Activated B cell treated with CpG ODN at 0.5 μM for 24 hours (primary cell): Measurements from ENCODE around the gene AIPL1. TPM values are rescaled to one million over a fixed set of nuclear protein-coding genes. Genes with fewer than 3 reads are reported as not detected.

ENCODE experiments used
- ATAC-seq: fragments of 200-7000 bp; cut with Tn5 transposase; one replicate; pipeline ENCODE4 v1.10.0; 2021; ENCODE audit warnings: low read depth, mild to moderate bottlenecking, moderate library complexity
- CTCF ChIA-PET: fragments of 350-600 bp; sonication (Branson Sonifier 250); formaldehyde crosslinking; loops from one replicate; lab custom pipeline; 2021; ENCODE audit warnings: antibody characterized with exemption; lab: Charles Lee
- POLR2A ChIA-PET: fragments of 350-600 bp; sonication (Branson Sonifier 250); formaldehyde crosslinking; loops from one replicate; lab custom pipeline; 2021; ENCODE audit warnings: antibody characterized with exemption; lab: Charles Lee
- DNase-seq: peaks from one replicate; pipeline ENCODE4 v3.0.0; 2022
- H3K27ac Mint-ChIP-seq: one replicate; pipeline ENCODE4 v1.8.0; 2020; ENCODE audit warnings: mixed read lengths
- H3K27me3 Mint-ChIP-seq: one replicate; pipeline ENCODE4 v1.8.0; 2021; ENCODE audit warnings: mixed read lengths
- H3K36me3 Mint-ChIP-seq: one replicate; pipeline ENCODE4 v1.8.0; 2021; ENCODE audit warnings: low read depth, mixed read lengths
- H3K4me1 Mint-ChIP-seq: one replicate; pipeline ENCODE4 v1.8.0; 2021; ENCODE audit warnings: mixed read lengths
- H3K4me3 Mint-ChIP-seq: one replicate; pipeline ENCODE4 v1.8.0; 2020; ENCODE audit warnings: mild to moderate bottlenecking, mixed read lengths
- H3K9me3 Mint-ChIP-seq: one replicate; pipeline ENCODE4 v1.8.0; 2020; ENCODE audit warnings: mixed read lengths
- CTCF ChIP-seq: fragments of 200-600 bp; IDR thresholded peaks from one replicate; pipeline ENCODE4 v1.8.0; 2022; ENCODE audit warnings: antibody characterized with exemption, mild to moderate bottlenecking
- intact Hi-C: fragments of 100-400 bp; cut with micrococcal nuclease; formaldehyde crosslinking; loops from one replicate; pipeline ENCODE4 v1.15.1; 2024
- total RNA-seq: library from RNA; stranded (reverse); gene quantifications from 2 replicates; pipeline ENCODE4 v1.2.3, GENCODE V29; 2022

AIPL1 gene
- total RNA-seq, 1 donor from 2014 or later = not detected

- ATAC-seq (peak; percentile 94), DNase-seq (peak; percentile 83)
- Mint-ChIP-seq H3K9me3 (no peaks in the 10 kb centered on the region), H3K27me3 (peaks cover 14% of the 10 kb centered on the region), H3K36me3 (no peaks in the 10 kb centered on the region), H3K4me1 (peaks cover 13% of the 10 kb centered on the region), H3K27ac (peak within 1 kb of the TSS; percentile 74), H3K4me3 (peak within 1 kb of the TSS; percentile 86)
- CTCF ChIA-PET = interaction anchor here (1.9 to 2.4 kb wide), 2 partner anchors 8 to 10 kb away, joined by 4 to 9 read pairs; no protein-coding TSS in a partner anchor
- POLR2A ChIA-PET = interaction anchor here (0.7 to 1.4 kb wide), 3 partner anchors 12 to 1986 kb away, joined by 3 to 5 read pairs (median 5); no protein-coding TSS in a partner anchor
- intact Hi-C loops = loop anchor here (1.0 to 5.0 kb wide), 4 partner anchors 11 to 1993 kb away; partner anchors contain the start of genes KIAA0753, NDEL1, RNASEK and TXNDC17
- TF ChIP-seq CTCF = no peak
Observed at GRCh38 chr17:6443692-6444570, 9.0 kb upstream of the AIPL1 start, which contains the start of gene PIMREG. TSS of gene PIMREG (plus strand) at chr17:6444455. CDS start at chr17:6445111, 656 bp downstream.

- TF ChIP-seq CTCF = no peak
- peaks cover 13% of the 10 kb centered on the region for H3K4me1 Mint-ChIP-seq
Observed at GRCh38 chr17:6442775-6443174, 7.9 kb upstream of the AIPL1 start.

GRCh38 chr17:6439951-6440350 lies 5.0 kb upstream of the AIPL1 start:
- ChIA-PET CTCF (no interaction called here), POLR2A (no interaction called here)
- Mint-ChIP-seq H3K4me3 (no peak overlapping the region), H3K27me3 (peaks cover 29% of the 10 kb centered on the region), H3K36me3 (no peaks in the 10 kb centered on the region), H3K27ac (no peak overlapping the region), H3K4me1 (peaks cover 15% of the 10 kb centered on the region), H3K9me3 (no peaks in the 10 kb centered on the region)
- DNase-seq (no peak), ATAC-seq (no peak)
- no peak for TF ChIP-seq CTCF
- intact Hi-C loops = loop anchor here (5.0 kb wide), 3 partner anchors 572 to 1997 kb away; partner anchors contain the start of genes NDEL1 and RNASEK

More at GRCh38 chr17:6442775-6443174, 7.9 kb upstream of the AIPL1 start:
- no peak for DNase-seq
- H3K27ac Mint-ChIP-seq = no peak overlapping the region
- ChIA-PET CTCF (interaction anchor here (1.0 to 1.9 kb wide), 2 partner anchors 11 to 855 kb away, joined by 3 to 4 read pairs; no protein-coding TSS in a partner anchor), POLR2A (no interaction called here)
- no peak overlapping the region for H3K4me3 Mint-ChIP-seq
- intact Hi-C loops = loop anchor here (5.0 kb wide), 2 partner anchors 570 to 1995 kb away; partner anchors contain the start of genes NDEL1 and RNASEK
- no peaks in the 10 kb centered on the region for H3K36me3 Mint-ChIP-seq
- ATAC-seq = no peak
- no peaks in the 10 kb centered on the region for H3K9me3 Mint-ChIP-seq
- H3K27me3 Mint-ChIP-seq = peaks cover 18% of the 10 kb centered on the region

GRCh38 chr17:6437956-6438355 lies 3.0 kb upstream of the AIPL1 start:
- Mint-ChIP-seq H3K4me3 (no peak overlapping the region), H3K4me1 (peaks cover 2% of the 10 kb centered on the region), H3K9me3 (no peaks in the 10 kb centered on the region), H3K36me3 (no peaks in the 10 kb centered on the region), H3K27me3 (peaks cover 33% of the 10 kb centered on the region), H3K27ac (no peak overlapping the region)
- TF ChIP-seq CTCF = no peak
- no peak for DNase-seq
- ChIA-PET CTCF (no interaction called here), POLR2A (no interaction called here)
- intact Hi-C loops = loop anchor here (5.0 kb wide), 1 partner anchor 731 kb away; no protein-coding TSS in a partner anchor
- no peak for ATAC-seq

- intact Hi-C loops = loop anchor here (5.0 kb wide), 1 partner anchor 730 kb away; no protein-coding TSS in a partner anchor
- Mint-ChIP-seq H3K27ac (no peak overlapping the region), H3K4me1 (peaks cover 2% of the 10 kb centered on the region), H3K4me3 (no peak overlapping the region), H3K36me3 (no peaks in the 10 kb centered on the region), H3K9me3 (no peaks in the 10 kb centered on the region), H3K27me3 (peaks cover 33% of the 10 kb centered on the region)
- CTCF ChIA-PET = no interaction called here
- ATAC-seq (no peak), DNase-seq (no peak)
- POLR2A ChIA-PET = no interaction called here
- TF ChIP-seq CTCF = no peak
Observed at GRCh38 chr17:6437466-6437865, 2.5 kb upstream of the AIPL1 start.
